HFFc6 (cell line): ENCODE data around the gene DET1. TPM values are rescaled to one million over a fixed set of nuclear protein-coding genes. Genes with fewer than 3 reads are reported as not detected.

Experiments used
- DNase-seq: peaks from one replicate; pipeline ENCODE4 v3.0.0-alpha.2; 2018
- H3K27ac Mint-ChIP-seq: 2 replicates; pipeline ENCODE4 v1.8.0; 2020; ENCODE audit warnings: mild to moderate bottlenecking, mixed read lengths
- H3K27me3 Mint-ChIP-seq: 2 replicates; pipeline ENCODE4 v1.8.0; 2021; ENCODE audit warnings: mild to moderate bottlenecking, moderate library complexity, mixed read lengths; ENCODE audit not compliant: insufficient read depth
- H3K36me3 Mint-ChIP-seq: 2 replicates; pipeline ENCODE4 v1.8.0; 2021; ENCODE audit warnings: low read depth, mixed read lengths
- H3K4me1 Mint-ChIP-seq: 2 replicates; pipeline ENCODE4 v1.8.0; 2020; ENCODE audit warnings: low read depth, mixed read lengths
- H3K4me3 Mint-ChIP-seq: 2 replicates; pipeline ENCODE4 v1.8.0; 2020; ENCODE audit warnings: mild to moderate bottlenecking, moderate library complexity, mixed read lengths
- H3K9me3 Mint-ChIP-seq: 2 replicates; pipeline ENCODE4 v1.8.0; 2020; ENCODE audit warnings: mild to moderate bottlenecking, mixed read lengths
- CTCF ChIP-seq: fragments of 200-600 bp; sonication (generic); IDR thresholded peaks from 2 replicates; pipeline ENCODE4 v1.5.0; 2021; ENCODE audit warnings: antibody characterized with exemption, mild to moderate bottlenecking
- total RNA-seq, 6 experiments: library from RNA; stranded (reverse); fragmentation: NEBNext Ultra II Directional; extraction: Animal tissue kit (Norgen Biotek cat#: 25700); gene quantifications; 2 replicates in 1 of 6; 3 replicates in 5 of 6; pipeline ENCODE4 v1.2.3, GENCODE V29; 2021

DET1 gene
- total RNA-seq, 6 experiments from 2014 or later, result 4.9 to 7.1 (median 6.2) TPM

- no peak for DNase-seq
- H3K27ac Mint-ChIP-seq, result no peak overlapping the region
- peaks cover 15% of the 10 kb centered on the region for H3K27me3 Mint-ChIP-seq
- H3K4me1 Mint-ChIP-seq, result no peaks in the 10 kb centered on the region; the same call in 1 of the 2 replicates
- H3K4me3 Mint-ChIP-seq, result no peak overlapping the region
- H3K36me3 Mint-ChIP-seq, result no peaks in the 10 kb centered on the region
- TF ChIP-seq CTCF, result no peak
- no peaks in the 10 kb centered on the region for H3K9me3 Mint-ChIP-seq
Observed at GRCh38 chr15:88579322-88579721, 32.8 kb upstream of the DET1 start.

- no peaks in the 10 kb centered on the region; the same call in 1 of the 2 replicates for H3K4me1 Mint-ChIP-seq
- H3K4me3 Mint-ChIP-seq, result no peak overlapping the region
- no peaks in the 10 kb centered on the region for H3K36me3 Mint-ChIP-seq
- H3K27ac Mint-ChIP-seq, result no peak overlapping the region
- DNase-seq, result no peak
- peaks cover 29% of the 10 kb centered on the region for H3K27me3 Mint-ChIP-seq
- TF ChIP-seq CTCF, result no peak
- H3K9me3 Mint-ChIP-seq, result no peaks in the 10 kb centered on the region
Observed at GRCh38 chr15:88574655-88575054, 28.2 kb upstream of the DET1 start.

DNA sequence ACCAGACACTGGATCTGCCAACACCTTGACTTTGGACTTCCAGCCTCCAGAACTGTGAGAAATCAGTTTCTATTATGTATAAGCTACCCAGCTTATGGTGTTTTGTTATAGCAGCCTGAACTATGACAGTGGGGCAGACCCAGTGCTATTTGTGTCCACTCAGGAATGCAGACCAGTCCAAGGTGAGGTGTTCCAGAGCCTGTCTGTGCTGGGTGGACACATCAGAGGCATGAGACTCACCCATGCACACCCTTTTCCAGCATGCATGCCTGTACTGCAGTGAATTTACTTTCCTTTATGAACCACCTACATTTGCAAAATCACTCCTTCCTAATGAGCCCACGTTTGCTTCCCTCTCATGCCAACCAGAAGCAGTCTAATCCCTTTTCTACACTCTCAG lies 27.6 kb upstream of the DET1 start:
- peaks cover 29% of the 10 kb centered on the region for H3K27me3 Mint-ChIP-seq
- no peak for DNase-seq
- H3K4me3 Mint-ChIP-seq, result no peak overlapping the region
- H3K9me3 Mint-ChIP-seq, result no peaks in the 10 kb centered on the region
- peaks cover under 1% of the 10 kb centered on the region; the same call in 1 of the 2 replicates for H3K4me1 Mint-ChIP-seq
- H3K36me3 Mint-ChIP-seq, result no peaks in the 10 kb centered on the region
- no peak for TF ChIP-seq CTCF
- H3K27ac Mint-ChIP-seq, result no peak overlapping the region

DNA sequence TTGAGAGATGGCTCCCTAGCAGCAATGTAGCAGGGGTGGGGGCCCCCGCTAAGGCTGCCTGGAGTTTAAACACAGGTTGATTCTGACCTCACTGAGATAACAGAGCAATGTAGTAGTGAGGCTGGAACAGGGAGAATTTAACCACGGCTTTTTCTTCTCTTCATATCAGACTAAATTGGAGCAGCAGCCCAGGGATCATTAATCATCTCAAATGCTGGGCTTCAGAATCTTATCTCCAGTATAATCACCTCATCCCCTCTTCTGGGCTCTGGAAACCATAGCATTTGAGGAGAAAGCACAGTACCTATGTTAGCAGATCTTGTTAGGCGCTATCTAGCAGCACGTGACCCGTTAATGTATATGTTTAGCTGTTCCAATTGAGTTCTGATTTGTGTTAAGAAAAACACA lies 25.4 kb upstream of the DET1 start:
- Mint-ChIP-seq H3K27ac (no peak overlapping the region), H3K27me3 (peaks cover 29% of the 10 kb centered on the region), H3K4me3 (no peak overlapping the region), H3K36me3 (no peaks in the 10 kb centered on the region), H3K9me3 (no peaks in the 10 kb centered on the region), H3K4me1 (peaks cover 10% of the 10 kb centered on the region; the same call in 1 of the 2 replicates)
- no peak for TF ChIP-seq CTCF
- DNase-seq, result no peak

DNA sequence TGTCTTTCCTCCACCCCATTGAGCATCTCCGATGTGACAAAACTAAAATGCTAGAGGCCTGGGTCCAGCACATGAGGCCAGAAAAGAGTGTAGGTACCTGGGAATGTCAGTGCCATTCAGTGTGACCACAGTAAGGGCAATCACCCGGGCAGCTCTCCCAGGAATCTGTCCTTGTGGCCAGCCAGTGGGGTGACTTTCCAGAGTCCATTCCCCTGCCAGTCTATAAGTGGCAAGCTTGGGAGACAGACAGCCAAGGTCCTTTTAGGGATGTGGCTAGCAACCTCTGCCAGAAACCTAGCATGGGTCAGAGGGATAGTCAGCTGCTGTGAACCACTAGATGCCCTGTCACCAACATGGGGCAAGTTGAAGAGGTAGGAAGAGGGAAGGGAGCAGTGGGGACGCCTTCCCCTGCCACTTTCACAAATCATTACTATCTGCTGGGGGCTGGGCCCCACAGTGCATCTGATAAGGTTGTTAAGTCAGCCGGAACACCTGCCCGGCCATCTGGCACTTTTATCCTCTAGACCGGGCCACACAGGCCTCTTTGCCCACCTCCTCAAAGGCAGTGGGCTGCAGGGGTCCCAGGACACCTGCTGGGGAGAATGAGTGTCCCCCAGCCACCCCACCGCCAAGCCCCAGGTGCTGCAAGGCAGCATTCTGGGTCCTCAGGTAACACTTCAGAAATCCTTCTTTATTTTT lies 24.8 kb upstream of the DET1 start:
- H3K4me3 Mint-ChIP-seq, result no peak overlapping the region
- H3K4me1 Mint-ChIP-seq, result peaks cover 10% of the 10 kb centered on the region; the same call in 1 of the 2 replicates
- H3K27ac Mint-ChIP-seq, result no peak overlapping the region
- H3K36me3 Mint-ChIP-seq, result no peaks in the 10 kb centered on the region
- no peaks in the 10 kb centered on the region for H3K9me3 Mint-ChIP-seq
- TF ChIP-seq CTCF, result no peak
- no peak for DNase-seq
- H3K27me3 Mint-ChIP-seq, result peaks cover 29% of the 10 kb centered on the region
